ENCODE measurements around the gene NR5A2.

NR5A2 gene

DNA sequence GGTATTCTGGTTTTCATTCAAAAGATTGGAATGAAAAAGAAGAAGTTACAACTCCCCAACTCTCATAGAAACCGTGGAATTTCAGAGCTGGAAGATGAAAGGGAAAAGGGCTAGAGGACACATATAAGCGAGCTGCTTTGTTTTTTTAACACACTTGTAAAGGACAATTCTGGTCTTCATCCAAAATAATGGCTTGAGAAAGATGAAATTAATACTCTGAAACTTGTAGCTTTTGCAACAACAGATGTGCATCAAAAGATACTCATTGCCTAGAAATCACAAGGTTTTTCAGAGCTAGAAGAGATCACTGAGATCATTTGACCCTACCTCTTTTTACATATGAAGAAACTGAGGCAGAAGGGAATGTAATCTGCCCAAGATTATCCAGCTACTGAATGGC lies 25.6 kb downstream of the NR5A2 start:
- H3K4me1 ChIP-seq = no peaks in the 10 kb centered on the region
- no peak overlapping the region for H3K9ac ChIP-seq
- H3K4me3 ChIP-seq (ENCODE audit: low read depth, low read length) = no peak overlapping the region
- H3K9me3 ChIP-seq (ENCODE audit: control insufficient read depth, low read length) = no peaks in the 10 kb centered on the region
- H2AFZ ChIP-seq = no peak overlapping the region
- H3K79me2 ChIP-seq = no peaks in the 10 kb centered on the region
- no peaks in the 10 kb centered on the region for H3K36me3 ChIP-seq (ENCODE audit: control insufficient read depth, insufficient read depth, low read length)
- no peak overlapping the region for H3K27ac ChIP-seq
- no peak overlapping the region for H3K4me2 ChIP-seq (ENCODE audit: low read length)
- TF ChIP-seq, protein P1, sequence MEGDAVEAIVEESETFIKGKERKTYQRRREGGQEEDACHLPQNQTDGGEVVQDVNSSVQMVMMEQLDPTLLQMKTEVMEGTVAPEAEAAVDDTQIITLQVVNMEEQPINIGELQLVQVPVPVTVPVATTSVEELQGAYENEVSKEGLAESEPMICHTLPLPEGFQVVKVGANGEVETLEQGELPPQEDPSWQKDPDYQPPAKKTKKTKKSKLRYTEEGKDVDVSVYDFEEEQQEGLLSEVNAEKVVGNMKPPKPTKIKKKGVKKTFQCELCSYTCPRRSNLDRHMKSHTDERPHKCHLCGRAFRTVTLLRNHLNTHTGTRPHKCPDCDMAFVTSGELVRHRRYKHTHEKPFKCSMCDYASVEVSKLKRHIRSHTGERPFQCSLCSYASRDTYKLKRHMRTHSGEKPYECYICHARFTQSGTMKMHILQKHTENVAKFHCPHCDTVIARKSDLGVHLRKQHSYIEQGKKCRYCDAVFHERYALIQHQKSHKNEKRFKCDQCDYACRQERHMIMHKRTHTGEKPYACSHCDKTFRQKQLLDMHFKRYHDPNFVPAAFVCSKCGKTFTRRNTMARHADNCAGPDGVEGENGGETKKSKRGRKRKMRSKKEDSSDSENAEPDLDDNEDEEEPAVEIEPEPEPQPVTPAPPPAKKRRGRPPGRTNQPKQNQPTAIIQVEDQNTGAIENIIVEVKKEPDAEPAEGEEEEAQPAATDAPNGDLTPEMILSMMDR (IDR thresholded peaks at IDR 0.05) = no peak
- no peaks in the 10 kb centered on the region for H3K27me3 ChIP-seq (ENCODE audit: control insufficient read depth, insufficient read depth, low read length)

DNA sequence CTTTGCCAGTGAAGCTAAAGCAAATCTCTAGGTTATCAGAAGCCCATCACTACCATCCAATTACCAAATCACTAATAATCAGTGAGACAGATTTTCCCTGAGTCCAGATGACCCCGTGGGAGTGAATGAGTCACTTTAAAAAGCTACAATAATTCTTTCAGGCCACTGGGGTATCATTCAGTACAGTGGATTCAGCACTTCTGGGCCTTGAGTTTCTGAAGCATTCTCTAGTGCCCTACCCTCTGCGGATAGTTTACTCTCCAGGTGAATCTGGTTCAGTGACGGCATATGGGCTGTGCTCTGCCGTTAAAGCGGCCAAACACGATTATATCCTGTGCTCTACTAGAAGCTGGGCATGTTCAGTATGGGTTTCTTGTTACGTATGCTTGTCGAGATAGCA lies 26.1 kb downstream of the NR5A2 start:
- Histone ChIP-seq H3K36me3 (ENCODE audit: control insufficient read depth, insufficient read depth, low read length) (no peaks in the 10 kb centered on the region), H3K4me3 (ENCODE audit: low read depth, low read length) (no peak overlapping the region), H3K9me3 (ENCODE audit: control insufficient read depth, low read length) (no peaks in the 10 kb centered on the region), H3K4me2 (ENCODE audit: low read length) (no peak overlapping the region), H3K9ac (no peak overlapping the region), H3K27me3 (ENCODE audit: control insufficient read depth, insufficient read depth, low read length) (no peaks in the 10 kb centered on the region), H2AFZ (no peak overlapping the region), H3K27ac (no peak overlapping the region), H3K4me1 (no peaks in the 10 kb centered on the region), H3K79me2 (no peaks in the 10 kb centered on the region)
- TF ChIP-seq, protein P1 (IDR thresholded peaks at IDR 0.05) = no peak

DNA sequence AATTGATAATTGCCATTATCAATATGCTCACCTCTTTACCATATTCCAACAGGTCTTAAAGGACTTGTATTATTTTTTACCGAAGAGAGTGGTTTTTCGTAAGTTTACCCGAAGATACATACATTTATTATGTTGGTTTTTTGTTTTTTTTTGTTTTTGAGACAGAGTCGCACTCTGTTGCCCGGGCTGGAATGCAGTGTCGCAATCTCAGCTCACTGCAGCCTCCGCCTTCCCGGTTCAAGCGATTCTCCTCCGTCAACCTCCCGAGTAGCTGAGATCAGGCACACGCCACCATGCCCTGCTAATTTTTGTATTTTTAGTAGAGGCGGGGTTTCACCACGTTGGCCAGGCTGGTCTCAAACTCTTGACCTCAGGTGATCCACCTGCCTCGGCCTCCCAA lies 30.8 kb downstream of the NR5A2 start:
- no peak overlapping the region for H3K27ac ChIP-seq
- H2AFZ ChIP-seq = no peak overlapping the region
- no peak overlapping the region for H3K9ac ChIP-seq
- TF ChIP-seq, protein P1 (IDR thresholded peaks at IDR 0.05) = no peak
- H3K27me3 ChIP-seq (ENCODE audit: control insufficient read depth, insufficient read depth, low read length) = no peaks in the 10 kb centered on the region
- no peaks in the 10 kb centered on the region for H3K79me2 ChIP-seq
- no peak overlapping the region for H3K4me3 ChIP-seq (ENCODE audit: low read depth, low read length)
- no peaks in the 10 kb centered on the region for H3K36me3 ChIP-seq (ENCODE audit: control insufficient read depth, insufficient read depth, low read length)
- no peaks in the 10 kb centered on the region for H3K4me1 ChIP-seq
- H3K9me3 ChIP-seq (ENCODE audit: control insufficient read depth, low read length) = no peaks in the 10 kb centered on the region
- no peak overlapping the region for H3K4me2 ChIP-seq (ENCODE audit: low read length)

DNA sequence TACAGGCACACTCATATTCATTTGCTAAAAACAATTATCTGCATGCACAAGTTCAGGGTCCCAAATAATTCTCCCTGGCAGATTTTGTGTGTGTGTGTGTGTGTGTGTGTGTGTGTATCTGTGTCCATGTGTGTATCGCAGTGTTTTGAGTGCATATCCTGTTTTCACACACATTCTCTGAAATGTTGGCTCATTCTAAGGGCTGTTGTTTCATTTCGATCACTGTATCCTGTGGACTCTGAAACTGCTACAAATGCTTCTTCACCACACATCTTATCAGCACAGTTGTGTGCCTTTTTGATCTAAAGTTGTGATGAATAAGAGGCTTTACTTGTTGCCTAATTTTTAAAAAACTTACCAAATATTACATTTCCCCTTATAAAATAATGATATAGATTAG lies 34.6 kb downstream of the NR5A2 start:
- TF ChIP-seq, protein P1 (IDR thresholded peaks at IDR 0.05) = no peak
- H3K4me3 ChIP-seq (ENCODE audit: low read depth, low read length) = no peak overlapping the region
- H3K27ac ChIP-seq = no peak overlapping the region
- no peaks in the 10 kb centered on the region for H3K9me3 ChIP-seq (ENCODE audit: control insufficient read depth, low read length)
- H2AFZ ChIP-seq = no peak overlapping the region
- no peaks in the 10 kb centered on the region for H3K36me3 ChIP-seq (ENCODE audit: control insufficient read depth, insufficient read depth, low read length)
- no peaks in the 10 kb centered on the region for H3K4me1 ChIP-seq
- no peaks in the 10 kb centered on the region for H3K27me3 ChIP-seq (ENCODE audit: control insufficient read depth, insufficient read depth, low read length)
- no peak overlapping the region for H3K9ac ChIP-seq
- no peak overlapping the region for H3K4me2 ChIP-seq (ENCODE audit: low read length)
- H3K79me2 ChIP-seq = no peaks in the 10 kb centered on the region

- no peak overlapping the region for H3K27ac ChIP-seq
- H3K79me2 ChIP-seq = no peaks in the 10 kb centered on the region
- no peak overlapping the region for H3K9ac ChIP-seq
- TF ChIP-seq, protein P1 (IDR thresholded peaks at IDR 0.05) = no peak
- no peak overlapping the region for H3K4me2 ChIP-seq (ENCODE audit: low read length)
- no peaks in the 10 kb centered on the region for H3K36me3 ChIP-seq (ENCODE audit: control insufficient read depth, insufficient read depth, low read length)
- H3K4me3 ChIP-seq (ENCODE audit: low read depth, low read length) = no peak overlapping the region
- no peak overlapping the region for H2AFZ ChIP-seq
- H3K4me1 ChIP-seq = no peaks in the 10 kb centered on the region
- H3K27me3 ChIP-seq (ENCODE audit: control insufficient read depth, insufficient read depth, low read length) = no peaks in the 10 kb centered on the region
- H3K9me3 ChIP-seq (ENCODE audit: control insufficient read depth, low read length) = no peaks in the 10 kb centered on the region
Observed at GRCh38 chr1:200072636-200073285, 45.3 kb downstream of the NR5A2 start.

Measured in parathyroid adenoma (tissue), 2 donors.